IPS DF 19.7 (cell line): ENCODE results near the gene VSIR.

Experiments
- DNase-seq: peaks from one replicate; pipeline ENCODE4 v3.0.0-alpha.2; 2013; ENCODE audit warnings: low read depth, low spot score

Gene VSIR

DNA sequence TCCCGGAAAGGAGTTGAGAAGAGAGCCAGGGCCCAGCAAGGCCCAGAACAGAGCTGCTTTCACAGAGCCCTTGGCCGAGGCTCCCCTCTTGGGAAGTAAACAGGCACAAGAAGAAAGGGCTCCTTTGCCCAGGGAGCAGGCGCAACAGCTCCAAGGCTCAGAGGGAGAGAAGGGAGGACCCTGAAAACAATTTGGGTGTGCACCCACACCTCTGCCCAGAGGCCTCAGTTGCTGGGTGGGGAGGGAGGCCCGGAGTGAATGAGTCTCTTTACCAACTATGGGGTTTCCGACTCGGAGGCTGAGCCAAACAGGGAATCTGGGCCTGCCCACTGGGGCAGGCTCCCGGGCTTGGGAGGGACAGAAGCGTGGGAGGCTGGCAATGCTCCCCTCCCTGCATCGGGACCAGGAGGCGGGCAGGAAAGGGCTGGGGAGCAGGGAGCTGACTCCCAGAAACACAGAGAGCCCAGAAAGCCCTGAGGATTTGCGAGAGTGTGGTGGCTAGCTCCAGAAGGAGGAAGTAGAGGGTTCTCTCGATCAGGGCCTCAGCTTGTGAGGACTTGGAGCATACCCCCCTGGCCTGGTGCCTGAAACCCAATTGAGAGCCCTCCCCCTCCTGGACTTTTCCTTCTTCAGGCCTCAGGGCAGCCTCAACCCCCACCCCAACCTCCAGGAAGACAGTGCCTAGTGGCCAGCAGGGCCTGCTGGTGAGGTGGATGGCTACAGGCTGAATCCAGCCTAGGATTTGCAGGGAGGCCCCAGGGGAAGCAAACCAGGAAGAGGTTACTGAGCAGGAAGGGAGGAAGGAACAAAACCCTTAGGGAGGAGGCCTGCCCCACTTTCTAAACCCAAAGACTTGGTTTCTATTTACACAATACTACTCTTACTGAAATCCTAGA, 59.9 kb downstream of the VSIR start:
- DNase-seq, result no peak

DNA sequence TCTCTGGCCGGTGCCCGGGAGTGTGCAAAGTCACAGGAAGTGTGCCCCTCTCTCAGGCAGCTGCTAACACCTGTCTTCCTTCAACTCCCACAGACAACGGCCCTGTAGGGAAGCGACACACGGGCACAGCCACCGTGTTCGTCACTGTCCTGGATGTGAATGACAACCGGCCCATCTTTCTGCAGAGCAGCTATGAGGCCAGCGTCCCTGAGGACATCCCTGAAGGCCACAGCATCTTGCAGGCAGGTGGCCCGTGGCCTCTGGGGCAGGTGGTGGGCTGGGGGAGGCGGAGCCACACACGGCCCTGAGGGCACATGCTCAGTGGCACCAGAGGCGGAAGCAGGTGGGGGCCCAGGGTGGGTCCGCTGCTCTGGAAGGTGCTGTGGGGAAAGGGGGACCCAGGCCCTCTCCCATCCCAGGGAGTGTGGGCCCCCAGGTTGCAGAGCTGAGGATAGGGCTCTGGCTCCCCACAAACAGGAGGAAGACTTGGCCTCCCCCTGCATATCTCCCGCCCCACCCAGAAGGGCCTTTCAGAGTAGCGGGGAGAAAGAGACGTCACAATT, 60.7 kb downstream of the VSIR start:
- no peak for DNase-seq

GRCh38 chr10:71712170-71712569, 61.1 kb downstream of the VSIR start:
- DNase-seq, result no peak

DNA sequence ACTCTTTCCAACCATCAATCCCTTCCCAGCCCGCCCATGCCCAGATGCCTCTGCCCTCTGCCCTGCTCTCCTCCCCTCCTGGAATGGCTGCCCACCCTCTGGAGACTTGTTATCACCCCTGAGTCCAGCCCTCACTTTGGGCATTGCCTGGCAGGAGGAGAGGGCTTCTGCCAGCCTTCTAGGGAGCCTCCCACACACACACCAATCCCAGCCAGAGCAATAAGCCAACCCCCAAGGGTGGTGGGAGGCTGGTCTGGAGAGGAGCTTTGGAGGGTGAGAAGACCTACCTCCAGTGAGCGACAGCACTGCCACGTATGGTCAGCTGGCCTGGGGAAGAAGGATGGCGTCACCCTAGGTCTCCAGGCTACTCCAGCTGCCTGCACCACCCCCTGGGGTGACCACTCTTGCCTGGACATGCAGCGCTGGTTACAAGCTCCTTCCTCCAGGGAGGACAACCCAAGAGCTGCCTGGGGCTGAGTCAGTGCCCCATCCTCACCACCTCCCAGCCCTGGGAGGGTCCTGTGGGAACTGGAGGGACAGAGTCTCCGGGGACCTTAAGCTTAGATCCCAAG, 62.2 kb downstream of the VSIR start:
- no peak for DNase-seq

- no peak for DNase-seq
These were observed 62.8 kb downstream of the VSIR start for GRCh38 chr10:71710519-71710918.

GRCh38 chr10:71708897-71709882, 64.1 kb downstream of the VSIR start:
- no peak for DNase-seq

DNA sequence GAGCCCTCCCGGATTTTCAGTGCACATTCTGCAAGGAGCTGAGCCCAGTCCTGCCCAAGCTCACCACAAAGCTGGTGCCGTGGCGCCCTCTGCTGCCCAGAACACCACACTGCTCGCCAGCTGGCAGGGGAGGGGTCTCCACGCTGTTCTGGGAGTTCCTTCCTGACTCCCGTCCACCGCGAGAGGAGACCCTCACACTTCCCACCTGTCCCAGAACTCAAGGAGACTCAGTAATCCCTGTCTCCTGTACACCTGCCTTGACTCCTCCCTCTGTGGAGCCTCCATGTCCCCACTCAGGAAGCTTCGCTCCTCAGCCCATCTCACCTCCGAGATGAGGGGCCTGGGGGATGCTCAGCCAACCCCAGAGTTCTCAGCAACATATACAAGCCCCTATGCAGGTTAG, 65.0 kb downstream of the VSIR start:
- DNase-seq, result no peak

DNA sequence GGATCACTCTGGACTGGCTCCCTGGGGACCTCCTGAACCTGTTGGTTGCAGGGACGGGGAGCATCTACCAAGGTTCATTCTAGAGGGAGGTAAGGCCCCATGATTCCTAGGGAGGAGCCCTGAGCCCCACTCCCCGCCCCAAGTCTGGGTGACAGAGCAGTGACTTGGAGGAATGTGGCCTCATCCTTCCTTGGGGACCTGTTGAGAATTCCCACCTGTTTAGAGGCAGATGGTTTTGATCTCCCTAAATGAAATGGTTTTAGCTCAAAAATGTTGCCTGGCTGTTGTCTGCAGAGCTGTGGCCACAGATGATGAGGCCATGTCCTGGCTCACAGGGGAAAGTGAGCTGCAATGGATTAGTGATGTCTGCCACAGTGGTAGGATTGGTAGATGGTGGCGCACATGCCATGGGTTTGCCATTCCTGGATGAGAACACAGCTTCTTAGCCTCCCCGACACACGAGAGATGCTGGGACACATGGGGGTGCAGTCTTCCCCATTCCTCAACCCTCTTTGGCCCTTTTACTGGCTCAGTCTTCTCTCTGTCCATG, 66.0 kb downstream of the VSIR start:
- no peak for DNase-seq

- DNase-seq, result no peak
These were observed 66.9 kb downstream of the VSIR start for GRCh38 chr10:71706216-71707121.

DNA sequence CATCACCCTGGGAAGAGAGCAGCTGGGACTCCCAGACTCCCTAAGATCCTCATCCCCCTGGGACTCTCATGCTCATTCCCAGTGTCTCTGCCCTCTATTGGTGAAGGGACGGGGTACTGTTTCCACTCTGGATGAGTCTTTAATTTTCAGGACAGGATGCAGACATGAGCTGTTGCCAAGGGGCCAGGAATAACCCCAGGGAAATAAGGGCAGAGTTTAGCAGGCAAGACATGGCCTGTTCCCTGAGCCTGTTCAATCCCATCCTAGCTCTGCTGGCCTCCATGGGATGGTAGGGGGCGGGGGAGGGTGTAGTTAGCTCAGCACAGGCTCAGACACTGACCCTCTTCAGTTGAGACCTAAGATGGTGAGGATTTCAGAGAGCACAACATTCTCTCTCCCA, 67.7 kb downstream of the VSIR start:
- no peak for DNase-seq

DNA sequence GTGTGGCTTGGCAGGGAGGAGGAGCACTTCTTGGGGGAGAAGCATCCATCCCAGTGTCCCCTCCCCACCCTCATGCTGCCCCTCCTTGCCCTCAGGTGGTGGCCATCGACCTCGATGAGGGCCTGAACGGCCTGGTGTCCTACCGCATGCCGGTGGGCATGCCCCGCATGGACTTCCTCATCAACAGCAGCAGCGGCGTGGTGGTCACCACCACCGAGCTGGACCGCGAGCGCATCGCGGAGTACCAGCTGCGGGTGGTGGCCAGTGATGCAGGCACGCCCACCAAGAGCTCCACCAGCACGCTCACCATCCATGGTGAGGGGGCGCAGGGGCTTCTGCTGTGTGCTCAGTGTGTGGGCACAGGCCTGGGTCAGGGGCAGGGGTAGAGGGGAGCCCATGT, 68.5 kb downstream of the VSIR start:
- DNase-seq, result no peak

DNA sequence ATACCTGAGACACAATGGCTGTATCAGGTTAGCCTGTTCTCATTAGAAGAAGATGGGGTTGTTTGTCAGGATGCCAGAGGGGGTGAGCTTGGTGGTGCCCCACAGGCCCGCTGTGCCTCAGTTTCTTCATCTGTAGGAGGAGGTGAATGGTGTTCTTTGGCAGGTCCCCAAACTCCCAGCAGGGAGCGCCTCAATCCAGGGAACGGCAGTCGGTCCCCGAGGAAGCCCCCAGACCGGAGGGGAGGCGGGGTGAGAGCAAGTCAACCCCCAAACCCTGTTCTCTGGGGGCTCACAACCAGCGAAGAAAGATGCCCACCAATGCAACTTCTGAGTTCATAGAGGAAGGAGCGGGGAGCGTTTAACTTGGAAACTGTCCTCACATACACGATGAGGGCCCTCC, 69.7 kb downstream of the VSIR start:
- DNase-seq, result no peak

- no peak for DNase-seq
These were observed 71.7 kb downstream of the VSIR start for GRCh38 chr10:71701496-71702132.

- DNase-seq, result no peak
These were observed 72.5 kb downstream of the VSIR start for GRCh38 chr10:71700731-71701368.

DNA sequence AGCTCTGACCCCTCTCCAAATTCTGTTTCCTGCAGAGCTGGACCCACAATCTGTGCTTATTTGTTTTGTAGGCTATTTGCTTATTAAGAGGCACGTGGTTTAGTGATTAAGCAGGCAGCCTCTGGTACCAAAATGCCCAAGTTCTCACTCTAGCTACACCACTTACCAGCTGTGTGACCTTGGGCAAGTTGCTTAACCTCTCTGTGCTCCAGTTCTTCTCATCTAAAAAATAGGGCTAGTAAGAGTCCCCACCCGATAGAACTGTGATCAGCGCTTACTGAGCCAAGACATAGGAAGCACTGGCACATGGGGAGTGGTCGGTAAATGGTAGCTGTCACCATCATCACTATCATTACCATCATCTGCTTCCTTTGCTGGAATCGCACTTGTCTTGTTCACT, 74.6 kb downstream of the VSIR start:
- DNase-seq, result no peak

- DNase-seq, result no peak
These were observed 75.2 kb downstream of the VSIR start for GRCh38 chr10:71697938-71698709.
